ENCODE data around the gene GPA33.

DNA sequence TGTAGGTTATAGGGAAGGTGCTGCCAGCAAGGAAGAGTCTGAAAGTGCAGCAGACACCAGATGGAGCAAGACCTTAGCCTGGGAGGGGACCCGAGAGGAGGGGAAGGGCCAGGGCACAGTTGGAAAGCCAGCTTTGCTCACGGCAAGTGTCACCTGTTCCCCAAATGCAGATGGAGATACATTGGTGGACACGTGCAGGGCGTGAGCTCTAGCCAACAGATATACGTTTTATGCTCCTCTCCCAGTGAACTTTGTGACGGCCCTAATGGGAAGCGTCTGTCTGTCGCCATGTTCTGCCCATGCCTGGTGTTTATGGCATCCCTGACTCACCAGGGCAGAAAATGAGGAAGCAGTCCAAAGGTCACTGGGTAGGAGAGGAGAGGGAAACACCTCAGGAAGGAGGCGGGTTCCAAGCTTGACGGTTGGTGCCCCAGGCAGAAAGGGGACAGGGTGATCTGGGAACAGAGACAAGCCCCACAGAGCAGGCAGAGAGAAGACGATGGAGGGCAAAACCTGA is 7.6 kb downstream of the GPA33 start:
- TF ChIP-seq, protein P1, sequence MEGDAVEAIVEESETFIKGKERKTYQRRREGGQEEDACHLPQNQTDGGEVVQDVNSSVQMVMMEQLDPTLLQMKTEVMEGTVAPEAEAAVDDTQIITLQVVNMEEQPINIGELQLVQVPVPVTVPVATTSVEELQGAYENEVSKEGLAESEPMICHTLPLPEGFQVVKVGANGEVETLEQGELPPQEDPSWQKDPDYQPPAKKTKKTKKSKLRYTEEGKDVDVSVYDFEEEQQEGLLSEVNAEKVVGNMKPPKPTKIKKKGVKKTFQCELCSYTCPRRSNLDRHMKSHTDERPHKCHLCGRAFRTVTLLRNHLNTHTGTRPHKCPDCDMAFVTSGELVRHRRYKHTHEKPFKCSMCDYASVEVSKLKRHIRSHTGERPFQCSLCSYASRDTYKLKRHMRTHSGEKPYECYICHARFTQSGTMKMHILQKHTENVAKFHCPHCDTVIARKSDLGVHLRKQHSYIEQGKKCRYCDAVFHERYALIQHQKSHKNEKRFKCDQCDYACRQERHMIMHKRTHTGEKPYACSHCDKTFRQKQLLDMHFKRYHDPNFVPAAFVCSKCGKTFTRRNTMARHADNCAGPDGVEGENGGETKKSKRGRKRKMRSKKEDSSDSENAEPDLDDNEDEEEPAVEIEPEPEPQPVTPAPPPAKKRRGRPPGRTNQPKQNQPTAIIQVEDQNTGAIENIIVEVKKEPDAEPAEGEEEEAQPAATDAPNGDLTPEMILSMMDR (IDR thresholded peaks at IDR 0.05; ENCODE audit: insufficient read depth, low read length, poor library complexity, severe bottlenecking): no peak
- no peak for TF ChIP-seq EZH2phosphoT487 (conservative IDR thresholded peaks at IDR 0.05; ENCODE audit: low read length)

Data from SU-DHL-6 (cell line).